HepG2 (cell line): ENCODE results near the gene TBC1D4. TPM values are rescaled to one million over a fixed set of nuclear protein-coding genes. Genes with fewer than 3 reads are reported as not detected.

Experiments
- ATF3 ChIP-seq: sonication (generic); formaldehyde crosslinking; IDR thresholded peaks from 2 replicates; pipeline ENCODE4 v1.4.0; 2020; ENCODE audit warnings: missing genetic modification reagents
- CCDC6 ChIP-seq: sonication (generic); formaldehyde crosslinking; IDR thresholded peaks from 2 replicates; pipeline ENCODE4 v1.8.1; 2022; ENCODE audit warnings: mild to moderate bottlenecking, missing genetic modification reagents, moderate library complexity
- CTCF ChIP-seq: sonication (generic); formaldehyde crosslinking; IDR thresholded peaks from 2 replicates; pipeline ENCODE4 v1.5.0; 2020; ENCODE audit warnings: mild to moderate bottlenecking, missing genetic modification reagents, moderate library complexity
- HMG20A ChIP-seq: IDR thresholded peaks from 2 replicates; pipeline ENCODE4 v1.6.1; 2016; ENCODE audit warnings: borderline replicate concordance
- IKZF4 ChIP-seq: sonication (generic); formaldehyde crosslinking; IDR thresholded peaks from 2 replicates; pipeline ENCODE4 v1.5.1; 2020; ENCODE audit warnings: borderline replicate concordance, mild to moderate bottlenecking, low read depth, missing genetic modification reagents; ENCODE audit errors: not compliant biosample characterization
- KDM3A ChIP-seq: IDR thresholded peaks from 2 replicates; pipeline ENCODE4 v1.6.1; 2018; ENCODE audit warnings: low read depth, missing compliant biosample characterization
- MAFK ChIP-seq, 2 experiments: IDR thresholded peaks in 1 of 2; conservative IDR thresholded peaks in 1 of 2; 2 replicates each; pipeline ENCODE4 v1.6.1; 2011; ENCODE audit warnings: improper control_type of control experiment in 2 of 2, low read length in 2 of 2
- MED1 ChIP-seq: sonication (generic); formaldehyde crosslinking; IDR thresholded peaks from 2 replicates; pipeline ENCODE4 v1.4.0; 2020; ENCODE audit warnings: missing genetic modification reagents
- MIER2 ChIP-seq: IDR thresholded peaks from 2 replicates; pipeline ENCODE4 v1.6.1; 2016; ENCODE audit warnings: missing biosample characterization, missing genetic modification reagents
- MTA3 ChIP-seq: sonication (generic); formaldehyde crosslinking; IDR thresholded peaks from 2 replicates; pipeline ENCODE4 v1.4.0; 2020; ENCODE audit warnings: missing genetic modification reagents
- NCOA1 ChIP-seq: sonication (generic); formaldehyde crosslinking; IDR thresholded peaks from 2 replicates; pipeline ENCODE4 v1.9.0; 2021; ENCODE audit warnings: missing genetic modification reagents
- PHF20 ChIP-seq: sonication (generic); formaldehyde crosslinking; IDR thresholded peaks from 2 replicates; pipeline ENCODE4 v1.5.0; 2020; ENCODE audit warnings: mild to moderate bottlenecking, missing genetic modification reagents
- SIN3A ChIP-seq: IDR thresholded peaks from 2 replicates; pipeline ENCODE4 v1.6.1; 2011; ENCODE audit warnings: low read depth, mild to moderate bottlenecking, control low read depth, low read length, borderline replicate concordance
- SRSF4 ChIP-seq: fragments of 200-400 bp; formaldehyde crosslinking; IDR thresholded peaks from one replicate; pipeline ENCODE4 v1.6.1; 2018; ENCODE audit warnings: mild to moderate bottlenecking, low read depth, low read length, moderate library complexity; ENCODE audit not compliant: poor library complexity, severe bottlenecking
- THAP9 ChIP-seq: sonication (generic); formaldehyde crosslinking; IDR thresholded peaks from 2 replicates; pipeline ENCODE4; 2020; ENCODE audit warnings: missing genetic modification reagents, mild to moderate bottlenecking, borderline replicate concordance
- ZNF354B ChIP-seq: sonication (generic); formaldehyde crosslinking; IDR thresholded peaks from 2 replicates; pipeline ENCODE4 v1.8.0; 2022; ENCODE audit warnings: mild to moderate bottlenecking, missing genetic modification reagents
- ZNF383 ChIP-seq: sonication (generic); formaldehyde crosslinking; IDR thresholded peaks from 2 replicates; pipeline ENCODE4 v1.4.0; 2020; ENCODE audit warnings: missing genetic modification reagents, mild to moderate bottlenecking, borderline replicate concordance
- ZNF468 ChIP-seq: sonication (generic); formaldehyde crosslinking; IDR thresholded peaks from 2 replicates; pipeline ENCODE4 v1.8.0; 2022; ENCODE audit warnings: mild to moderate bottlenecking, moderate library complexity, missing genetic modification reagents
- ZNF513 ChIP-seq: sonication (generic); formaldehyde crosslinking; conservative IDR thresholded peaks from 2 replicates; pipeline ENCODE4 v1.5.0; 2020; ENCODE audit warnings: missing genetic modification reagents
- ZNF546 ChIP-seq: sonication (generic); formaldehyde crosslinking; conservative IDR thresholded peaks from 2 replicates; pipeline ENCODE4 v1.8.1; 2023; ENCODE audit warnings: mild to moderate bottlenecking, missing genetic modification reagents
- ZNF556 ChIP-seq: sonication (generic); formaldehyde crosslinking; IDR thresholded peaks from 2 replicates; pipeline ENCODE4 v1.4.0; 2020; ENCODE audit warnings: mild to moderate bottlenecking, missing genetic modification reagents, borderline replicate concordance
- ZNF569 ChIP-seq: sonication (generic); formaldehyde crosslinking; IDR thresholded peaks from 2 replicates; pipeline ENCODE4 v1.5.0; 2020; ENCODE audit warnings: mild to moderate bottlenecking, missing genetic modification reagents, moderate library complexity, borderline replicate concordance
- ZNF740 ChIP-seq: sonication (generic); formaldehyde crosslinking; IDR thresholded peaks from 2 replicates; pipeline ENCODE4 v1.4.0; 2020; ENCODE audit warnings: missing genetic modification reagents
- polyA plus RNA-seq, 8 experiments: library from polyadenylated mRNA; depleted of rRNA in 3 of 8; stranded (reverse) in 7 of 8; unstranded in 1 of 8; fragments of >200 nt; fragmentation: Illumina TruSeq in 4 of 8; extraction: Trizol in 4 of 8; gene quantifications; 2 replicates each; pipeline versions ENCODE4 v1.2.1 to v1.2.3, GENCODE V29; 2011 to 2016; ENCODE audit warnings: low read depth in 4 of 8, missing spikeins in 1 of 8, mixed read lengths in 1 of 8; ENCODE audit not compliant: insufficient read depth in 1 of 8
- total RNA-seq, 5 experiments: library from RNA; depleted of rRNA; stranded (reverse); fragments of >200 nt; fragmentation: Illumina TruSeq; extraction: Trizol; gene quantifications; 2 replicates each; pipeline ENCODE4 v1.2.3, GENCODE V29; 2016; ENCODE audit warnings: low read depth in 1 of 5

TBC1D4 gene
- total and polyA plus RNA-seq, 2 of the 13 experiments (the other 11 are each of a cell fraction or from before 2014, with no cell fraction given), result 35.9 to 64.4 TPM

- TF ChIP-seq CTCF (CRISPR knock-in tag) (peak; percentile 84), MTA3 (CRISPR knock-in tag) (no peak), PHF20 (CRISPR knock-in tag) (no peak), MED1 (CRISPR knock-in tag) (peak; percentile 76), SIN3A (no peak), NCOA1 (CRISPR knock-in tag) (peak; percentile 50; the same call in 1 of the 2 replicates), ATF3 (CRISPR knock-in tag) (no peak), IKZF4 (CRISPR knock-in tag) (peak; percentile 34), ZNF468 (CRISPR knock-in tag) (no peak), ZNF354B (CRISPR knock-in tag) (no peak), SRSF4 (no peak), THAP9 (CRISPR knock-in tag) (peak; percentile 13; the same call in 1 of the 2 replicates), KDM3A (CRISPR knock-in tag) (peak; percentile 86; the same call in 1 of the 2 replicates), MIER2 (CRISPR knock-in tag) (0 out of 2 replicates have a peak, but pooled peaks have one; percentile 55), ZNF740 (CRISPR knock-in tag) (no peak), ZNF569 (no peak), HMG20A (no peak), ZNF546 (CRISPR knock-in tag) (0 out of 2 replicates have a peak, but pooled peaks have one; percentile 17), ZNF383 (CRISPR knock-in tag) (no peak), ZNF556 (CRISPR knock-in tag) (no peak), MAFK (conservative IDR thresholded peaks at IDR 0.05 in 1 of 2, IDR thresholded peaks at IDR 0.05 in 1 of 2; ENCODE audit: low read length in 2 of 2) (no peak), ZNF513 (CRISPR knock-in tag) (no peak), CCDC6 (CRISPR knock-in tag) (peak; percentile 51; the same call in 1 of the 2 replicates)
These were observed at the start of gene TBC1D4 (continued) for GRCh38 chr13:75482070-75482819.
